Cardiac muscle cell (in vitro differentiated cells and primary cell): ENCODE measurements around the gene SHROOM1. TPM values are rescaled to one million over a fixed set of nuclear protein-coding genes. Genes with fewer than 3 reads are reported as not detected.

Experiments used
- DNase-seq, 2 donors: peaks; one replicate each; pipeline versions ENCODE4 v3.0.0 to v3.0.0-alpha.2; 2010 to 2017; ENCODE audit warnings: low read depth in 1 of 2, low spot score in 1 of 2
- H3K27ac ChIP-seq: fragments of 200-600 bp; sonication (generic); 2 replicates; pipeline ENCODE4 v1.5.1; 2016
- H3K27me3 ChIP-seq: fragments of 200-600 bp; sonication (generic); 2 replicates; pipeline ENCODE4 v1.6.0; 2016; ENCODE audit warnings: control low read depth
- H3K36me3 ChIP-seq: fragments of 200-600 bp; sonication (generic); 2 replicates; pipeline ENCODE4 v1.5.1; 2016; ENCODE audit warnings: control low read depth
- H3K4me1 ChIP-seq: fragments of 200-600 bp; sonication (generic); 2 replicates; pipeline ENCODE4 v1.8.1; 2017; ENCODE audit warnings: low read depth, mild to moderate bottlenecking, mixed run types
- H3K4me3 ChIP-seq: fragments of 200-600 bp; sonication (generic); 2 replicates; pipeline ENCODE4 v1.5.1; 2016; ENCODE audit warnings: mild to moderate bottlenecking
- H3K9me3 ChIP-seq: fragments of 200-600 bp; sonication (generic); 2 replicates; pipeline ENCODE4 v1.5.1; 2017; ENCODE audit warnings: low read depth, mild to moderate bottlenecking, control low read depth
- polyA plus RNA-seq: library from polyadenylated mRNA; unstranded; fragments of >200 nt; fragmentation: Nextera tagmentation; extraction: Ambion mirVana; gene quantifications from 2 replicates; pipeline ENCODE4 v1.2.1, GENCODE V29; 2016
- total RNA-seq: library from RNA; depleted of rRNA; stranded (reverse); fragments of >200 nt; gene quantifications from 2 replicates; pipeline ENCODE4 v1.2.3, GENCODE V29; 2016
- TF ChIP-seq, protein P1 (sequence below): IDR thresholded peaks from 2 replicates; pipeline ENCODE4 v1.5.1; 2012; ENCODE audit warnings: low read depth, mild to moderate bottlenecking, low read length

Gene SHROOM1
- total and polyA plus RNA-seq, 2 experiments from 2014 or later: 9.8 to 13.3 TPM

DNA sequence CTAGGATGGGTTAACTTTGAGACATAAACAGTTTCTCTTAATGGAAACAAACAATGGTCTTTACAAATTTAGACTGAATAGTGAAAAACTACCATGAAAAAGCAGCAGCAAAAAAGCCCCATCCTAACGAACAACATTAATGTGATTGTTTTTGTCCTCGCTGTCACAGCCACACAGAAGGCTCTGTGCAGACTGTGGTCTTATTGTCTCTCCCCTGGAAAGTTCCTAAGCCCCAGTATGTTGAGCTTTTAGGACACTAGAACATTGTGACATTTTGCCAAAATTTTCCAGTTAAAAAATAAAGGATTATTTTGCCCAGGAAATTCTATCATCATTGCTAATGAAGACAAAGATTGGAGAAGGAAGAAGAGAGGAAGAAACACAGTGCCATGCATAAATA, 29.9 kb downstream of the SHROOM1 start:
- H3K36me3 ChIP-seq: no peaks in the 10 kb centered on the region
- H3K4me1 ChIP-seq: no peaks in the 10 kb centered on the region
- no peak overlapping the region for H3K4me3 ChIP-seq
- no peaks in the 10 kb centered on the region for H3K9me3 ChIP-seq
- TF ChIP-seq, protein P1, sequence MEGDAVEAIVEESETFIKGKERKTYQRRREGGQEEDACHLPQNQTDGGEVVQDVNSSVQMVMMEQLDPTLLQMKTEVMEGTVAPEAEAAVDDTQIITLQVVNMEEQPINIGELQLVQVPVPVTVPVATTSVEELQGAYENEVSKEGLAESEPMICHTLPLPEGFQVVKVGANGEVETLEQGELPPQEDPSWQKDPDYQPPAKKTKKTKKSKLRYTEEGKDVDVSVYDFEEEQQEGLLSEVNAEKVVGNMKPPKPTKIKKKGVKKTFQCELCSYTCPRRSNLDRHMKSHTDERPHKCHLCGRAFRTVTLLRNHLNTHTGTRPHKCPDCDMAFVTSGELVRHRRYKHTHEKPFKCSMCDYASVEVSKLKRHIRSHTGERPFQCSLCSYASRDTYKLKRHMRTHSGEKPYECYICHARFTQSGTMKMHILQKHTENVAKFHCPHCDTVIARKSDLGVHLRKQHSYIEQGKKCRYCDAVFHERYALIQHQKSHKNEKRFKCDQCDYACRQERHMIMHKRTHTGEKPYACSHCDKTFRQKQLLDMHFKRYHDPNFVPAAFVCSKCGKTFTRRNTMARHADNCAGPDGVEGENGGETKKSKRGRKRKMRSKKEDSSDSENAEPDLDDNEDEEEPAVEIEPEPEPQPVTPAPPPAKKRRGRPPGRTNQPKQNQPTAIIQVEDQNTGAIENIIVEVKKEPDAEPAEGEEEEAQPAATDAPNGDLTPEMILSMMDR: no peak
- H3K27me3 ChIP-seq: peaks cover 2% of the 10 kb centered on the region
- DNase-seq: no peak
- H3K27ac ChIP-seq: no peak overlapping the region

DNA sequence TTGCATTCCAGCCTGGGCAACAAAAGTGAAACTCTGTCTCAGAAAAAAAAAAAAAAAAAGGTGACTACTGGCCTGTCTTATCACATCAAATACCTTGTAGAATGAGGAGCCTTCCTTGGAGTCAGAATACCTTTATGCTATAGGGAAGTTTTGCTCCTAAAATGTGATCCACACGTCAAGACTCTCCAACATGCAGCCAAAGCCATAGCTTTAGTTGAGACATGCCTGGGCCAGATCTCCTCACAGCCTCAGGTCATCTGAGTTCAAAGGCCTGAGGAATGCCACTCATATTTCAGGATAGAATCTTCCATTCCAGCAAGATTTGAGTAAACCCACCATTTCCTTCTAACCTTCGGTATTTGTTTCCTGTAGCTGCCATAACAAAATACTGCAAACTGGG, 31.1 kb downstream of the SHROOM1 start:
- Histone ChIP-seq H3K36me3 (no peaks in the 10 kb centered on the region), H3K4me3 (no peak overlapping the region), H3K27ac (no peak overlapping the region), H3K4me1 (no peaks in the 10 kb centered on the region), H3K27me3 (peaks cover 2% of the 10 kb centered on the region), H3K9me3 (no peaks in the 10 kb centered on the region)
- TF ChIP-seq, protein P1: no peak
- no peak for DNase-seq

- Histone ChIP-seq H3K4me1 (no peaks in the 10 kb centered on the region), H3K27ac (no peak overlapping the region), H3K4me3 (no peak overlapping the region), H3K27me3 (peaks cover 2% of the 10 kb centered on the region), H3K9me3 (no peaks in the 10 kb centered on the region), H3K36me3 (no peaks in the 10 kb centered on the region)
- TF ChIP-seq, protein P1: no peak
- no peak for DNase-seq
Observed at GRCh38 chr5:132797651-132798050, 32.8 kb downstream of the SHROOM1 start.

GRCh38 chr5:132791026-132791425, 39.4 kb downstream of the SHROOM1 start:
- no peaks in the 10 kb centered on the region for H3K36me3 ChIP-seq
- H3K4me1 ChIP-seq: peaks cover 3% of the 10 kb centered on the region
- TF ChIP-seq, protein P1: no peak
- H3K27ac ChIP-seq: no peak overlapping the region
- no peaks in the 10 kb centered on the region for H3K9me3 ChIP-seq
- no peak overlapping the region for H3K4me3 ChIP-seq
- H3K27me3 ChIP-seq: no peaks in the 10 kb centered on the region
- DNase-seq: no peak

DNA sequence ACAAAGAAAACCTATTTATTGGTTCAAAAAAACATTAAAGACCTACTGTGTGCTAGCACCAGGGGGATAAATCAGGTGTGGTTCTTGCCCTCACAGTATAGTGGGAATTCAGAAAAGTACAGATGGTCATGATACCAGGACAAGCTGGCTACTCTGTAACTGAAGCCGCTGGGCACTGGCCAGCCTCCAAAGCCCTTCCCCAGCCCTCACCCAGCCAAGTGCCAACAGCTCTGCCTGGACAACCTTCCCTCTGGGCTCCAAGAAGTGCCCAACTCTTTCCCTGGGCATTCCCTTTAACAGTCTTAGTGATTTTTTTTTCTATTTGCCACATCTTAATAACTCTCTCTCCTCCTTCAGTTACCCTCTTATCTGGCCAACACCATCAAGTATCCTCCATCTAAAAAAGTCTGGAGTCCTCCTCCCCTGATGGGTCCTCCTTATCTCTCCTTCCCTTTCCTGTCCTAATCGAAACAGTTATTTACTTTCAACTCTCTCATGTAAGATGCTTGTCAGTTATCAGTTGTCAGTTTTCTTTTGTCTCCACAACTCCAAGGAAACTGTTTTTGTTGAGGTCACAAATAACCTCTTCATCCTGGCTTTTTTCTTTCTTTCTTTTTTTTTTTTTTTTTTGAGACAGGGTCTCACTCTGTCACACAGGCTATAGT, 40.1 kb downstream of the SHROOM1 start:
- no peak overlapping the region for H3K27ac ChIP-seq
- H3K9me3 ChIP-seq: no peaks in the 10 kb centered on the region
- no peaks in the 10 kb centered on the region for H3K27me3 ChIP-seq
- H3K36me3 ChIP-seq: no peaks in the 10 kb centered on the region
- no peak for DNase-seq
- TF ChIP-seq, protein P1: no peak
- peaks cover 7% of the 10 kb centered on the region for H3K4me1 ChIP-seq
- no peak overlapping the region for H3K4me3 ChIP-seq
